IPS-15b (cell line): ENCODE measurements around the gene NCOR2.

Experiments used
- H3K27me3 ChIP-seq: one replicate; pipeline ENCODE4 v1.6.1; 2013; ENCODE audit warnings: low read length; ENCODE audit not compliant: control insufficient read depth, insufficient read depth
- H3K36me3 ChIP-seq: one replicate; pipeline ENCODE4 v1.6.1; 2013; ENCODE audit warnings: low read length; ENCODE audit not compliant: control insufficient read depth, insufficient read depth
- H3K4me1 ChIP-seq: one replicate; pipeline ENCODE4 v1.6.1; 2013; ENCODE audit warnings: mild to moderate bottlenecking, low read length; ENCODE audit not compliant: control insufficient read depth, insufficient read depth
- H3K4me3 ChIP-seq: one replicate; pipeline ENCODE4 v1.5.1; 2013; ENCODE audit warnings: low read depth, low read length
- H3K9ac ChIP-seq: one replicate; pipeline ENCODE4 v1.6.1; 2013; ENCODE audit warnings: low read depth, mild to moderate bottlenecking, low read length
- H3K9me3 ChIP-seq: one replicate; pipeline ENCODE4 v1.6.1; 2013; ENCODE audit warnings: mild to moderate bottlenecking, low read length; ENCODE audit not compliant: control insufficient read depth, insufficient read depth

NCOR2 gene

DNA sequence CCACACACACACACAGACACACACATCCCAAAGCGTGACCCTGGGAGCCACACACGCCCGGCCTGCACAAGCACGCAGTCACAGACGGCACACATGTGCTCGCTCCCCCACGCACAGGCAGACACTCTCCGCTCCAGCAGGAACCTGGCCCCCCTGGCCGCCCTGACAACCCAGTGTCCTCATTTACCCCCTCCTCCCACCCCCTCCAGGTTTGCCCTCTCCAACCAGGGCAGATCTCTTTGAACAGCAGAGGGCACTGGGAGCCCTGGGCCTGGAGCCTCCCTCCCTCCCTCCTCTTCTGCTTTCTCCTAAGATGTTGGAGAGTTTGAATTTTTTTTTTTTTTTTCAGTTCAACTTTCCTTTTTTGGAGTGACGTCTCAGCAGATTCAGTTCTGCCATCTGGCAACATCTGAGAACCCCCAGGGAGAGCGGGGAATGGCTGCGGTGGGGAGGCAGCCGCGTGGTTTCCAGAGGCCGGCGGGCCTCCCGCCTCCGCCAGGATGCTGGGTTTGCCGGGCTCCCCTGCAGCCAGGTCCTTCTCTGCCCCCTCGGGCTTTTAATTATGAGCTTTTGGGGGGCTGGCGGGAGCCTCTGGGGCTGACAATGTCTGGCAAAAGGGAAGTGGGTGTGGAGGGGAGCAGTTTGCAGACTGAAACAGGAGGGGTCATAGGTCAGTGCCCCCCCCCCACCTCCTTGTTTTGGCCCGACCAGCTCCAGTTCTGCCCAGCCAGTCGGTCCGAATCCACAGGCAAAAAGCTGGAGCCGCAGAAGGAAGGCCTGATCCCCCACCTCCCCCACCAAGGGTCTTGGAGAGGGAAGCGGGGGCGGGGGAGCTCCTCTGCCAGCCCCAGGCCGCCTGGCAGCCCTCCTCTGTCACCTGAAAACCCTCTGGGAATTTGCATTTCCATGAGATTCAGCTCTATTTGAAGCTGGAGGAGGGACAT is 1.3 kb upstream of the NCOR2 start:
- Histone ChIP-seq H3K4me3 (peak overlapping the region; percentile 67), H3K9ac (no peak overlapping the region), H3K4me1 (peaks cover 20% of the 10 kb centered on the region), H3K27me3 (no peaks in the 10 kb centered on the region), H3K9me3 (no peaks in the 10 kb centered on the region), H3K36me3 (peaks cover 2% of the 10 kb centered on the region)

DNA sequence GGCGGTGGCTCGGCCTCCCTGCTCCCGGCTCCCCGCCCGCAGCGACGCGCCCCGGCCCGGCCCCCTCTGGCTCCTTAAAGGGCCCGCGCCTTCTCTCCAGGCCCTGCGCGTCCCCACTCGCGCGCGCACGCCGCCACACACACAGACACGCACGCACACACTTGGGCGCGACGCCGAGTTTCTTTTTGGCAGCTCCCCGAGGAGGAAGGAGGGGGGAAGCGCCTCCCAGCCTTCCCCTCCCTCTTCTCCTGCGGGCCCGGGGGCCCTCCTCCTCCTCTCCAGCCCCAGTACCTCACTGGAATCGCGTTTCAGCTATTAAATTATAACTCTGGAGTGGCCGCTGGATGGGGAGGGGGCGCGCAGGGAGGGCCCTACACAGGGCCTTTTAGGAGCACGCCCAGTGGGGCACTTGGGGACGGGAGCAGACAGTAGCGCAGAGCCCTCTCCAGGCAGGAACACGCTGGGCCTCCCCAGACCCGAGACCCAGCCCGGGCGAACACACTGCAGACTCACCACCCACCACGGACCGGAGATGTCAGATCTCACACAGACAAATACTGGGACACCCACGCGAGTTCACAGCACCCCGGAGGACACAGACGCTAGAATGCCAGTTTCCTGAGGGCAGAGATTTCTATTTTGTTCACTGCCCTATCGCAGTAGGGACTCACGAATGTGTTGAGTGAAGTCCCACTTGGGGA is 411 bp upstream of the NCOR2 start:
- H3K4me1 ChIP-seq: peaks cover 23% of the 10 kb centered on the region
- H3K9me3 ChIP-seq: no peaks in the 10 kb centered on the region
- peak overlapping the region; percentile 47 for H3K9ac ChIP-seq
- peak overlapping the region; percentile 67 for H3K4me3 ChIP-seq
- H3K27me3 ChIP-seq: no peaks in the 10 kb centered on the region
- peaks cover 5% of the 10 kb centered on the region for H3K36me3 ChIP-seq

DNA sequence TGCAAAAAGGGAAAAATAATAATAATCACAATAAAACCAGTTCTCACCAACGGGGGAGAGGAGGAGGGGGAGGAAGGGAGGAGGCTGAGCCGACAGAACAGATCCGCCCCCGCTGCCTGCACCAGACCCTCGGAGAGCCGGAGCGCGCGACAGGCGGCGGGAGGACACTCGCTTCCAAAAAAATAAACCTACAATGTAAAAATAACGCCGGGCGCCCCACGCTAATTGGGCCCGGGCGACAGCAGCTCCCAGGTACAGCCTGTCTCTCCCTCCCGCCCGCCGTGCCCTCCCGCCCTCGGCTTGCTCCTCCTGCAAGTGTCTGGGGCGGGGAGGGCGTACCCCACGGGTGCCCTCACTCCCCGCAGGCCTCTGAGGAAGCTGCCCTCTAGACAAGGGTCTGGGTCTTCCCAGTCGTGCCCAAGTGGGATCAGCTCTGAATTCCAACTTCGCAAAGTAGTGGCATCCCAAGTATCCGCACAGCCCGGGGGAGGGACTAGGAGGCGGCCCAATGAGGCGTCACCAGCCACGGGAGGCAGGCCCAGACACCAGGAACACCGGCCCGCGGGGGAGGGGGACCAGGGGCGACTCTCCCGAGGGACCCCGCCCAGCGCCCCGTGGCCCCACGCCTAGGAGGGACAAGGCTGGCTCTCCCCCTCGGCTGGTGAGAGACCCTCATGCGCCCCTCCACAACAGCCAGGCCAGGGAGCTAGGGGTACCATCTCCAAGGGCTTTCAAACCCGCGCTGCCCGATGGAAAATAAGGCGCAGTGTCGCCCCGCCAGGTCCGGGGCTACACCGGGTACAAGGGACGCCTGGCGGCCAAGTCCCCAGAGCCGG is 1.0 kb downstream of the NCOR2 start:
- peaks cover 5% of the 10 kb centered on the region for H3K36me3 ChIP-seq
- peaks cover 27% of the 10 kb centered on the region for H3K4me1 ChIP-seq
- H3K9me3 ChIP-seq: no peaks in the 10 kb centered on the region
- peak overlapping the region; percentile 82 for H3K4me3 ChIP-seq
- no peaks in the 10 kb centered on the region for H3K27me3 ChIP-seq
- peak overlapping the region; percentile 76 for H3K9ac ChIP-seq

DNA sequence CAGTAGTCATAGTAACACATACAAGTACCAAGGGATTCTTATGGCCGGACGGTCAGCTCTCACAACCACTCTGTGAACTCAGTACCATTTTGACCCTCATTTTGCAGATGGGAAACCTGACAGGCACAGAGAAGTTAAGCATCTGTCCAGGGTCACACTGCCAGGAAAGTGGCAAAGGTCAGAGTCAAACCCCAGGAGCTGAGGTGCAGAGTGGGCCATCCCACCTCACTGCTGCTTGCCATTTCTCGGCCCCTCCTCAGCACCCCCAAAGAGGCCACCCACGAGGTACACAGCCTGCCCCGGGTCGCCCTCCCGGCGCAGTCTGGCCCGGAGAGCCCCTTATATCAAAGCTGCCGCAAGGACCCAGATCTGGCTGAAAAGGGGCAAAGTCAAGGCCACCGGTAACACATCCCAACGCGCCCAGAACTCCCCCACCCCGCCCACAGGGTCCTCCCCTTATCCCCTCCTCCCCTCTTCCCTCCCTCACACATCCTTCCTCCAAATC is 1.7 kb downstream of the NCOR2 start:
- Histone ChIP-seq H3K9ac (no peak overlapping the region), H3K36me3 (peaks cover 5% of the 10 kb centered on the region), H3K4me1 (peaks cover 30% of the 10 kb centered on the region), H3K4me3 (peak overlapping the region; percentile 82), H3K27me3 (no peaks in the 10 kb centered on the region), H3K9me3 (no peaks in the 10 kb centered on the region)

DNA sequence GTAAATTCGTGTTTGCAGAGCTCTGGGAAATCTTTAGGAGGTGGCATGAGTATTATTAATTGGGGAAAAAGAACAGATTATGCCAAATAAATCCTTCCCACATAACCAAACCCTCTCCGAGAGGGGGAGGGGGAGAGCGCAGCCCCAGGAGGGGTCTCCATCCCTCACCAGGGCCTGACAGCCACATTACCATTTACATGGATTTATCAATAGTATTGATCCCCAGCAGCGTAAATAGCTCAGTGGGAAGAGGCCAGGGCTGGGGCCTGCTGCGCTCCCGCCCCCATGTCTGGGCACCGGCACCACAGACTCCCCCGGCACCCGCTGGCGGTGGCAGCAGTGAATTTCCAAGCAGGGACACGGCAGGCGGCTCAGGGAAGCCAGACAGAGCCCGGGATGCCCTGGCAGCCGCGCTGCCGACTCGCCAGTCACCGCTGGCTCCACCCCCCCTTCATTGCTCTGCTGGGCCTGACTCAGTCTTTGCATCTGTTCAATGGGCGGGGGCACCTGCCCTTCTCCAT is 2.4 kb downstream of the NCOR2 start:
- no peaks in the 10 kb centered on the region for H3K9me3 ChIP-seq
- H3K9ac ChIP-seq: no peak overlapping the region
- H3K36me3 ChIP-seq: peaks cover 5% of the 10 kb centered on the region
- H3K27me3 ChIP-seq: no peaks in the 10 kb centered on the region
- peak overlapping the region; percentile 82 for H3K4me3 ChIP-seq
- peaks cover 29% of the 10 kb centered on the region for H3K4me1 ChIP-seq

DNA sequence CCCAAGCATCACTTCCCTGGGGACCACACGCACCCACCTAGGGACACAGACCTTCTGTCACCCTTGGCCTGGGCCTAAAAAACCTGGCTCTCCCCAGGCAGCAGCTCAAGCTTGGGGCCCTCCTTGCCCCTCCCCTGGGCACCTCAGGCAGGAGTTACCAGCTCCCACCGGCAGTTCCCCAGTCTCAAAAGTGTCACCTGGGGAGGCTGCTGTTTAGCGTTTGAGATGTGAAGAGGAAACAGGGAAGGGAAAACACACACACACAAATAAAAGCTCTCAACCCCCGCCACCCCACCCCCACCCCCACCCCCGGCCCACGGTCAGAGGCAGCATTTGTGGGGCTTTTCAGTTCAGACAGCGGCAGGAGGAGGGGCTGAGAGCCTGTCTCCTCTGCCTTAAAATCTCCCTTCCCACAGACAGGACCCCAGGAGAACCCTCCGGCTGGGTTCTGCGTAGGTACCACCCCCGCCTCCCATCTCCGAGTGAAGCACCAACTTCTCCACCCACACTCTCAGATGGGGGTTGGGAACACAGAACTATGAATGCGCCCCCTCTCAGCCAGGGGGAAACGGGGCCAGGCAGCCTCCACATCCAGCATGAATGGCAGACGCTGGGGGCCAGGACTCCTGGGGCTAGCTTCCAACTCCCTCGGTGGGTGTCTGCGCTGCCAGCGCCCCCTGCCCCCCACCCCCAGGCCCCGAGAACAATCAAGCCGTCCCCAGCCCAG is 3.0 kb downstream of the NCOR2 start:
- H3K4me1 ChIP-seq: peaks cover 27% of the 10 kb centered on the region
- no peaks in the 10 kb centered on the region for H3K27me3 ChIP-seq
- no peaks in the 10 kb centered on the region for H3K9me3 ChIP-seq
- H3K36me3 ChIP-seq: peaks cover 5% of the 10 kb centered on the region
- H3K9ac ChIP-seq: no peak overlapping the region
- H3K4me3 ChIP-seq: peak overlapping the region; percentile 39

DNA sequence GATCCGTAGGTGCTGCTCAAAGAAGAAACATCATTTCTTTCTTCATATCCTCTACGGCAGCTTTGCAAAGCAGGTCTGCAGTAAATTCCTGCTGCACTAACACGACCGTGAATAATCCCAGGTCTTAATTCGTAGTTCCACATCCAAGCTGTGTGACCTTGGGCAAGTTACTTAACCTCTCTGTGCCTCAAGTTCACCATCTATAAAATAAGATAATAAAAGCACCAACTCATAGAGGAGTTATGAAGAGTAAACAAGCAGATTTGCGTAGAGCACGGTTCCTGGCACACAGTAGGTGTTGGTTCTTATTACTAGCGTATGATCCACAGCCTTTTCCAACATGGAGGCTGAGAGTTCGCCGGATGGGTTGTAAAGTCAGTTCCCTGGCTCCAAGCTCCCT is 3.6 kb downstream of the NCOR2 start:
- H3K9ac ChIP-seq: no peak overlapping the region
- H3K4me3 ChIP-seq: peak overlapping the region; percentile 37
- H3K36me3 ChIP-seq: peaks cover 5% of the 10 kb centered on the region
- H3K9me3 ChIP-seq: no peaks in the 10 kb centered on the region
- H3K27me3 ChIP-seq: no peaks in the 10 kb centered on the region
- H3K4me1 ChIP-seq: peaks cover 24% of the 10 kb centered on the region

DNA sequence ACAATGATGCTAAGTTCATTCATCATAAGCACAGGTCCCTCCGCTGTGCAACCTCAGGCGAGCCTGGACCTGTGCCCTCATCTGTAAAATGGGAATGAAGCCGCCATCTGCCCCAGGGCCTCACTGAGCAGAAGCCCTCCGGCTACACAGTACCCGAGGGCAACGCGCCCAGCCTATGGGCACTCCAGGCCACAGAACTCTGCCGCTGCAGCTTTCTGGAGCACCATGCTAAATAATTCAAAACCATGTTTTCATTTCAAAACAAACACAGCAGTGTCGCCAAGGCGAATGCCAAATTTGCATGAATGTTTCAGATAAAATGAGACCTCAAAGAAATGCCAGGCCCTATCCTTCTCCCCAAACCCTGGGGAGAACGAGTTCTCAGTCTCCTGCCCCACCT is 4.0 kb downstream of the NCOR2 start:
- Histone ChIP-seq H3K9me3 (no peaks in the 10 kb centered on the region), H3K4me1 (peaks cover 24% of the 10 kb centered on the region), H3K36me3 (peaks cover 5% of the 10 kb centered on the region), H3K27me3 (no peaks in the 10 kb centered on the region), H3K4me3 (peak overlapping the region; percentile 37), H3K9ac (no peak overlapping the region)

DNA sequence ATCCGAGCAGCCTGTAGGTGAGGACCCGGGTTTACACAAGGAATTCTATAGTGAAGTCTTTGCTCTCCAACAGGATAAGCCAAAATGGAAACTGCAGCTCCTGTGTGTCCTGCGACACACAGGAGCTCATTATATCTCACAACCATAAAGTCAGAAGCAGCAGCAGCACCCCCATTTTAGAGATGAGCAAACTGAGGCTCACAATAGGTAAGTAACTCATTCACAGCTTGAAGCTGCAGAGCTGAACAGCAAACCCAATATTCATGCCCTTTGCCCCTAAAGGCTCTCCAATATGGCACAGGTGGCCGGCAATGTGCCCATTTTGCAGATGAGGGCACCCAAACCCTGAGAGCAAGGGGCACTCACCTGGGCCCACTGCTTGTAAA is 4.6 kb downstream of the NCOR2 start:
- H3K36me3 ChIP-seq: peaks cover 5% of the 10 kb centered on the region
- no peaks in the 10 kb centered on the region for H3K27me3 ChIP-seq
- peaks cover 24% of the 10 kb centered on the region for H3K4me1 ChIP-seq

DNA sequence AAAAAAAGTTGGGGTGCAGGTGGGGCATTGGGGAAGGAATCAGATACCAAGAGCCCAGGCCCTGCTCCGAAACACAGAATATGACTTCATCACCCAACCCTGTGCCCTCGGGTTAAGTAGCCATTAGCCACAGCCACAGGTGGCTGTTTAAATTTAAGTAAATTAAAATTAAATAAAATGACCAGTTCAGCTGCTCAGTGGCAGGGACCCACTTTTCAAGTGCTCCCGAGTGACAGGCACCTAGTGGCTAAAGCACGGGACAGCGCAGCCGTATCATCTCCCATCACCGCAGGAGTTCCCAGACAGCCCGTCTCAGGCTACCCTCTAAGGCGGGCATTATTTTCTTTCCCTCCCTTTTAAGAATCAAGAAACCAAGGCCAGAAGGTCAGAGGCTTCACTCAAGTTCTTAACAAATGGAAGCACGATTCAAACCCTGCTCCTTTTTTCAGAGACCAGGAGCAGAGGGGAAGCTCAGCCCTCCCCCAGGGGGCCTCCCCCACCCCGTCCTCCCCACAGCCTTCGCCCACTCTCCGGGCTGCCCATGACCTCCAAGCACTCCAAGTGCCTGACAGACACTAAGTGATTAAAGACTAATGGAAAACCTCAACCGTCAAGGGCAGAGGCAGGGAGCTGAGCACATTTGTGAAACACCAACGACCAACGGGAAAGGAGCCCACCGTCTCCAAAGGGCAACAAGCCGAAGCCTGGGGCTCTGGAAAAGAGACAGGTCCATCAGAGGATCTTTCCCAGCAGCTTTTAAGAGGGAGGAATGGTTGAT is 5.2 kb downstream of the NCOR2 start:
- Histone ChIP-seq H3K4me1 (peaks cover 27% of the 10 kb centered on the region), H3K9ac (no peak overlapping the region), H3K4me3 (no peak overlapping the region), H3K27me3 (no peaks in the 10 kb centered on the region), H3K9me3 (no peaks in the 10 kb centered on the region), H3K36me3 (peaks cover 5% of the 10 kb centered on the region)

More for the DNA sequence above, 4.6 kb downstream of the NCOR2 start:
- H3K9ac ChIP-seq: no peak overlapping the region
- H3K4me3 ChIP-seq: no peak overlapping the region
- H3K9me3 ChIP-seq: no peaks in the 10 kb centered on the region
